Transverse colon (tissue), 4 donors: Measurements from ENCODE around the gene EIF2AK2. TPM values are rescaled to one million over a fixed set of nuclear protein-coding genes. Genes with fewer than 3 reads are reported as not detected.

Experiments used
- DNase-seq: peaks from one replicate; pipeline ENCODE4 v3.0.0-alpha.2; 2019
- H3K27ac ChIP-seq, 4 donors: fragments of 200-600 bp; sonication (generic); 2 replicates each; pipeline ENCODE4 v1.5.1; 2016 to 2018; ENCODE audit warnings: inconsistent platforms in 4 of 4
- H3K27me3 ChIP-seq: fragments of 200-600 bp; sonication (generic); 2 replicates; pipeline ENCODE4 v1.5.1; 2017; ENCODE audit warnings: inconsistent platforms
- H3K36me3 ChIP-seq, 4 donors: fragments of 200-600 bp; sonication (generic); 2 replicates each; pipeline ENCODE4 v1.5.1; 2017 to 2019; ENCODE audit warnings: inconsistent platforms in 4 of 4
- H3K4me1 ChIP-seq, 4 donors: fragments of 200-600 bp; sonication (generic); 2 replicates each; pipeline ENCODE4 v1.5.1; 2017 to 2020; ENCODE audit warnings: inconsistent platforms in 4 of 4
- H3K4me3 ChIP-seq, 4 donors: fragments of 200-600 bp; sonication (generic); 1 replicate in 1 of 4; 2 replicates in 3 of 4; pipeline versions ENCODE4 v1.5.1 to v1.6.1; 2017 to 2019; ENCODE audit warnings: inconsistent platforms in 4 of 4
- H3K9me3 ChIP-seq, 2 donors: fragments of 200-600 bp; sonication (generic); 2 replicates each; pipeline ENCODE4 v1.5.1; 2017 to 2019; ENCODE audit warnings: inconsistent platforms in 2 of 2
- CTCF ChIP-seq, 5 experiments: fragments of 200-600 bp in 3 of 5; fragments of 450-650 bp in 2 of 5; sonication (generic) in 3 of 5; IDR thresholded peaks; 1 replicate in 2 of 5; 2 replicates in 3 of 5; pipeline ENCODE4 v1.5.1; 2016 to 2017; ENCODE audit warnings: antibody characterized with exemption in 5 of 5, inconsistent platforms in 3 of 5, mild to moderate bottlenecking in 2 of 5, moderate library complexity in 1 of 5
- EP300 ChIP-seq: sonication (generic); formaldehyde crosslinking; IDR thresholded peaks from one replicate; pipeline ENCODE4 v1.6.1; 2017; ENCODE audit warnings: antibody characterized with exemption, low read depth
- POLR2A ChIP-seq: fragments of 450-650 bp; IDR thresholded peaks from one replicate; pipeline ENCODE4 v1.6.1; 2016; ENCODE audit warnings: antibody characterized with exemption, mild to moderate bottlenecking, moderate library complexity
- POLR2AphosphoS5 ChIP-seq, 3 donors: sonication (generic); formaldehyde crosslinking; IDR thresholded peaks; one replicate each; pipeline ENCODE4 v1.6.1; 2016; ENCODE audit warnings: antibody characterized with exemption in 3 of 3
- WGBS, 2 donors: methylation state at CpG; one replicate each; pipeline ENCODE4 v1.1.5; 2018; ENCODE audit warnings: low coverage in 1 of 2; 5-methylcytosine and 5-hydroxymethylcytosine counted together
- in situ Hi-C, 4 donors: fragments of 200-750 bp; cut with MboI; loops; one replicate each; pipeline versions ENCODE4 v1.15.0 to v1.15.1; 2017; ENCODE audit warnings: low sequenced_read_pairs in 3 of 4, low pct_ligation_motif_present in 1 of 4, low pct_unique_long_range_greater_than_20kb in 1 of 4
- intact Hi-C: fragments of 100-400 bp; cut with DNase I; formaldehyde crosslinking; loops from one replicate; pipeline ENCODE4 v1.15.1; 2023; ENCODE audit warnings: low total_unique reads
- total RNA-seq, 4 donors: library from RNA; depleted of rRNA; stranded (reverse); fragments of >200 nt; gene quantifications; one replicate each; pipeline ENCODE4 v1.1.0, GENCODE V29; 2016

Gene EIF2AK2
- total RNA-seq, 4 donors from 2014 or later: 19.5 to 63.2 (median 25.8) TPM

DNA sequence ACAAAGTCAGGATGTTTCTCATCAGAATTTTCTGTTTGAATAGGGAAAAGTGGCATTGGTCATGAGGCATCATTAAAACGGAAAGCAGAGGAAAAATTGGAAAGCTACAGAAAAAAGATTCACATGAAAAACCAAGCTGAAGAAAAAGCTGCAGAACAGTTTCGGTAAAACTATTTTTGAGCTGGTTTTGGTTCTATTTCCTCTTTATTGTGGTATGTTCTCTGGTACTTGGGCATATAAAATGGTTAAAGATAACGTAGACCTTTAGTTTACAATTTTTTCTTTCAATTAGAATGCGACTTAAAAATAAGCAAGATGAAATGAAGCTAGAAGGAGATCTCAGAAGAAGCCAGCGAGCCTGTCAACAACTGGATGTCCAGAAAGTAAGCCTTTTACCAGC, 64.9 kb downstream of the EIF2AK2 start:
- no peaks in the 10 kb centered on the region for H3K27me3 ChIP-seq
- H3K36me3 ChIP-seq: peaks cover 0 to 24% (median 12%) of the 10 kb centered on the region in 4 donors
- H3K4me3 ChIP-seq: no peak overlapping the region
- H3K4me1 ChIP-seq: no peaks in the 10 kb centered on the region
- WGBS, 2 donors: 70 to 71% methylated on average over 5 of the region's 5 CpGs
- no peak overlapping the region for H3K27ac ChIP-seq
- DNase-seq: no peak
- in situ Hi-C loops: no loop called here
- H3K9me3 ChIP-seq: no peaks in the 10 kb centered on the region
- no peak for TF ChIP-seq POLR2A
- TF ChIP-seq EP300: no peak
- no peak for TF ChIP-seq CTCF (IDR thresholded peaks at IDR 0.05)
- no peak for TF ChIP-seq POLR2AphosphoS5 (IDR thresholded peaks at IDR 0.05)
- intact Hi-C loops: no loop called here

DNA sequence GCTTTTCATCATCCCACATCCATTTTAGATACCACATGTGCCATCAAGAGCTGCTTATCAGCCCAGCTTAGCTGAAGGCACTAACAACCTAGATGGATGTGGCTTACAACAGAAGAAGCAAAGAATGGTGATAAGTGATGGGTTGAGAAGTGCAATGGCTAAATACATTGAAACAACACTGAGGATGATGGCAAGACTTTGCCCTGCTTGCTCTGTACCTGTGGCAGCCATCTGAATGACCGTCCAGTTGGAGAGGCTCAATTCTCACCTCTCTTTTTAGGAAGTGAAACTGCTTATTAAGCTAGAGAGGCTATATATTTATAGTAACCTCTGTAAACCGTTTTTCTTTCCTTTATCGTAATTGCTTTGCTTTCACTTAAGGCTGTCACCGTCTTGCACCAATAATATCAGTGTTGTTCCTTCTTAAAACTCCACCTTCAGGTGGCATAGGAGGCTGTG, 66.7 kb downstream of the EIF2AK2 start:
- H3K4me3 ChIP-seq: no peak overlapping the region
- no peaks in the 10 kb centered on the region for H3K9me3 ChIP-seq
- no peak for TF ChIP-seq POLR2A
- no peak for TF ChIP-seq POLR2AphosphoS5 (IDR thresholded peaks at IDR 0.05)
- TF ChIP-seq EP300: no peak
- no peak for TF ChIP-seq CTCF (IDR thresholded peaks at IDR 0.05)
- in situ Hi-C loops (no loop called here), intact Hi-C loops (no loop called here)
- no peak for DNase-seq
- peaks cover 0 to 24% (median 9%) of the 10 kb centered on the region in 4 donors for H3K36me3 ChIP-seq
- 78% methylated on average over 4 of the region's 4 CpGs for WGBS, 2 donors
- no peaks in the 10 kb centered on the region for H3K27me3 ChIP-seq
- H3K4me1 ChIP-seq: peaks cover 4 to 8% (median 5%) of the 10 kb centered on the region in 4 donors
- no peak overlapping the region for H3K27ac ChIP-seq

DNA sequence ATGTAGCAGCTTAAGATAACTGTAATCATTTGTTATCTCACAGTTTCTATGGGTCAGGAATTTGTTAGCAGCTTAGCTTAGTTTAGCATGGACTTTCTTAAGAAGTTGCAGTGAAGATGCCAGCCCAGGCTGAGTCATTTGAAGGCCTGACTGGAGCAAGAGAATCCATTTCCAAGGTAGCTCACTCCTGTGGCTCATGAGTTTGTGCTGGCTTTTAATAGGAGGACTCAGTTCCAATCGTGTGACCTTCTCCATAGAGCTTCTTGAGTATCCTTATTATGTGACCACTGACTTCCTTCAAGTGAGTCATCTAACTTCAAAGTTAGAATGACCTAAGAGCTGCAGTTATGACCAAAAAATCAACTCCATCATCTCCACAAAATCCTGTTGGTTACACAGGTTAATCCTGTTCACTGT, 71.0 kb downstream of the EIF2AK2 start:
- no peaks in the 10 kb centered on the region for H3K9me3 ChIP-seq
- WGBS, 2 donors: 38 to 74% methylated on average over 1 of the region's 1 CpG
- no peak overlapping the region for H3K27ac ChIP-seq
- in situ Hi-C loops: no loop called here
- H3K4me3 ChIP-seq: no peak overlapping the region
- H3K27me3 ChIP-seq: no peaks in the 10 kb centered on the region
- H3K4me1 ChIP-seq: peaks cover 18 to 34% (median 21%) of the 10 kb centered on the region in 4 donors
- no peak for TF ChIP-seq EP300
- DNase-seq: no peak
- intact Hi-C loops: no loop called here
- peaks cover 0 to 6% (median 1%) of the 10 kb centered on the region in 4 donors for H3K36me3 ChIP-seq

GRCh38 chr2:37084797-37085196, 72.0 kb downstream of the EIF2AK2 start:
- Histone ChIP-seq H3K4me1 (peaks cover 18 to 44% (median 21%) of the 10 kb centered on the region in 4 donors), H3K36me3 (peaks cover 0 to 6% (median 1%) of the 10 kb centered on the region in 4 donors), H3K27ac (peak overlapping the region; percentile 84 to 90 (median 88)), H3K9me3 (no peaks in the 10 kb centered on the region), H3K4me3 (peak overlapping the region; percentile 48 to 90 (median 76)), H3K27me3 (no peaks in the 10 kb centered on the region)
- TF ChIP-seq CTCF (IDR thresholded peaks at IDR 0.05) (no peak), POLR2A (no peak), EP300 (no peak), POLR2AphosphoS5 (IDR thresholded peaks at IDR 0.05) (no peak)
- WGBS, 2 donors: 0 to 2% methylated on average over 6 to 10 of the region's 10 CpGs
- intact Hi-C loops (no loop called here), in situ Hi-C loops (no loop called here)
- no peak for DNase-seq
